LHCN-M2 (cell line): ENCODE results near the gene CMTR2. TPM values are rescaled to one million over a fixed set of nuclear protein-coding genes. Genes with fewer than 3 reads are reported as not detected.

Source experiments
- total RNA-seq: library from RNA; depleted of rRNA; stranded (reverse); fragments of >200 nt; gene quantifications from 2 replicates; pipeline ENCODE4 v1.2.3, GENCODE V29; 2014; rRNA removed

The CMTR2 gene
- total RNA-seq, 1 experiment from 2014 or later, result 40.9 TPM

Other genes with a start within 250 kb of the CMTR2 start
- gene HYDIN, start 58.7 kb downstream of the CMTR2 start, total RNA-seq, result under 0.01 TPM in 1 of 2 replicates, not detected in the other
- 0.23 TPM in 1 of 2 replicates, not detected in the other for gene CALB2, start 69.3 kb upstream of the CMTR2 start, total RNA-seq
- gene TLE7, start 152.7 kb upstream of the CMTR2 start, total RNA-seq, result not detected in 2 replicates
- 11.7 and 12.1 TPM in 2 replicates for gene ZNF23, start 172.8 kb upstream of the CMTR2 start, total RNA-seq
- 0.96 and 3.9 TPM in 2 replicates for gene ZNF19, start 199.9 kb upstream of the CMTR2 start, total RNA-seq
- gene CHST4, start 237.0 kb upstream of the CMTR2 start, total RNA-seq, result 0.17 TPM in 1 of 2 replicates, not detected in the other